NCI-H2227 (cell line): ENCODE measurements around the gene UCN2.
"Not testable (repeated sequence)": the region's sequence is repeated elsewhere in the genome, so short reads cannot be mapped to it uniquely, and the experiment has no call there.

Experiments
- DNase-seq: peaks from one replicate; lab custom pipeline; 2025; ENCODE audit not compliant: unreplicated experiment; lab: John Stamatoyannopoulos, UW

UCN2 gene

DNA sequence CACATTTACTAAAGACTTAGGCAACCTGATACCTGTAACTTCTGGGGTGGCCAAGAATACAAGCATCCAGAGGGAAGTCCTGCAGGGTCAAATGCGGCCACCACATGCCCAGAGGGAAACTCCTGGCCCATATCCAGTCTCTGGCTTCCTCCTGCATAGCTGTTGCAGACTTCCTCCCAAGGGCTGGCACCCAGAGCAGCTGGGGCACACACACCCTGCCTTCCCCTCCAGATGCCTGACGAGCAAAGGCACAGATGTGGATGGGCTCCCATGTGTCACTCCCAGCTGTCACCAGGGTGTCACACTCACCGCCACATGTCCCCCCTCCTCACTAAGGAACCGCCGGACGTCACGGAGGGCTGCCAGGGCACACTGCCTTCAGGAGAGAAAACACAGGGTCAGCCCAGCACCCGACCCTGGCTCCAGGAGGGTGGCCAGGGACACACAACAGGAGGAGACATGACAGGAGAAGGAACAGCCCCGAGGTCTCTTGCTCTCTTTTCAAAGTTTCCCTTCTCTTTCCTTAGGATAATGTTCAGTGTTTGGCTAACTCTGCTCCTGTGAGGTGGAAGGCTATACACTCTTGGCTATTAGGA lies 20.2 kb downstream of the UCN2 start:
- DNase-seq = no peak

DNA sequence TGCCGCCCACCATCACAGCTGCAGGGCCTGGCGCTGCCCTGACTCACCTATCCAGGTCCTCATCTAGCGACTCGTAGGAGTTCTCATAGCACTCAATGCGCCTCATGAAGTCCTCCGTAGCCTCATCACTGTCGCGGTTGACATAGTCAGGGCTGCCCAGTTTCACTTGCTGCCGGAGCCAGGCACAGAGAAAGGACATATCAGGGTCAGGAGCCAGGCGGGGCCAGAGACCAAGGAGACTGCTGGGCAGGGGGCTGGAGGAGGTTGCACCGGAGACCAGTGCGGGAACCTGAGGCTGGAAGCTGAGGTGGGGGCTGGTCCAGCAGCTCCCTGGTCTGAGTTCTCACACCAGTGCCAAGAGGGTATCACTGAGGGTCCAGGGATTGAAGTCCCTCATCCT lies 25.1 kb downstream of the UCN2 start:
- DNase-seq = no peak

DNA sequence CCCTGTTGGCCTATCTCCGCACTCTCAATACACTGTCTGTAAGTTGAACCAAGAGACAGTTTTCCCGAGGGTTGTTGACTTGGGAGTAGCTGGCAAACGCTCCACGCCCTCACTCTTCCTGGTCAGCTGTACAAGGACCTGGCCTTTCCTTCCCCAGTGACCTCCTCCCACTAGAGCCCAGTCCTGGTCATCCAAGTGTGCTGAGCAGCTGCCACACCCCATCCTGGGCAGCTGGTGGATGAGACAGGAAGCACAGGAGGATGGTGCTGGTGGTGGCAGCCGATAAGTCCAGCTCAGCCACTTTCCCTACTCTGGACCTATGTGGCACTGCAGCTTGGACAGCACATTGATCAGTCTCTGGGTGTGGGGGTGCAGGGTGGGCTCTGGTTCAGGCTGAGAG lies 26.8 kb downstream of the UCN2 start:
- DNase-seq = no peak

DNA sequence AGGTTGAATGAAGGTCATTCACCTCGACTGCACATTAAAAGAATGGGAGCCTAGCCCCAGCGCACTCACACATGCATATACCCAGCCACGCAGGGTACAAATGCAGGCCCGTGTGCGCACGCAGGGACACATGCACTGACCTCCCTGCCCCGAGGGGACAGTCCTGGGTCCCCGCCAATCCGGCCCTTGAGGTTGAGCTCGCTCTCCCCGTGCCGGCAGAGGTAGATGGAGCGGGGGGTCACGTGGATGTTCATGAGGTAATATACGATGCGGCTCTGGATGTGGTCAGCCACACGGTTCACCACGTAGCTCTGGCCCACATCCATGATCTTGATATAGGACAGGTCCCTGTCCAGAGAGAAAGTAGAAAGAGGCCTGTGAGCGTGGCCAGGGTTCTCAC lies 27.5 kb downstream of the UCN2 start:
- DNase-seq = no peak

DNA sequence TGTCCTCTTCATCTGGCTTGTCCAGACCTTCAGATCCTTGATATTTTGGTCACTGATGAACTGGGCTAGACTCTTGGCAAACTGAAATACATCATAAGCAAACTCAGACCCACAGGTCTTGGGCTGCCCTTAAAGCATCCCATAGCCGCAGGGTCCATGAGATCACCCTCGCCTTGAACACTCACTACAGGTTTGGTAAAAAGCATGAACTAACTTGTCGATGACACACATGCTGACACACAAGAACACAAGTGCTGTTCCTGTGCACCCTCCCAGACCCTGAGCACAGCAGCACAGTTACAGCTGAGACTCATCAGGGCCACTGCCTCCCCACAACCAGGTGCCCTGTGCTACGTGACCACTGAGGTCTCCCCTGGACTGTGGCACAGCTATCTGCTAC lies 28.0 kb downstream of the UCN2 start:
- no peak for DNase-seq

DNA sequence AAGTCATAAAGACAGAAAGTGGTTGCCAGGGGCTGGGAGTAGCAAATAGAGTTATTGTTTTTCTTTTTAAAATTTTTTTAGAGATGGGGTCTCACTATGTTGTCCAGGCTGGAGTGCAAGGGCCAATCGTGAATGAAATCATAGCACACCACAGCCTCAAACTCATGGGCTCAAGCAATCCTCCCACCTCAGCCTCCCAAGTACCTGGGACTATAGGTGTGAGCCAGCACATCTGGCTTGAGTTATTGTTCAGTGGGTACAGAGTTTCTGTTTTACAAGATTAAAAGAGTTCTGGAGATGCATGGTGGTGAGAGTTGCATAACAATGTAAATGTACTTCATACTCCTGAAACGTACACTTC lies 30.6 kb downstream of the UCN2 start:
- DNase-seq = no peak

DNA sequence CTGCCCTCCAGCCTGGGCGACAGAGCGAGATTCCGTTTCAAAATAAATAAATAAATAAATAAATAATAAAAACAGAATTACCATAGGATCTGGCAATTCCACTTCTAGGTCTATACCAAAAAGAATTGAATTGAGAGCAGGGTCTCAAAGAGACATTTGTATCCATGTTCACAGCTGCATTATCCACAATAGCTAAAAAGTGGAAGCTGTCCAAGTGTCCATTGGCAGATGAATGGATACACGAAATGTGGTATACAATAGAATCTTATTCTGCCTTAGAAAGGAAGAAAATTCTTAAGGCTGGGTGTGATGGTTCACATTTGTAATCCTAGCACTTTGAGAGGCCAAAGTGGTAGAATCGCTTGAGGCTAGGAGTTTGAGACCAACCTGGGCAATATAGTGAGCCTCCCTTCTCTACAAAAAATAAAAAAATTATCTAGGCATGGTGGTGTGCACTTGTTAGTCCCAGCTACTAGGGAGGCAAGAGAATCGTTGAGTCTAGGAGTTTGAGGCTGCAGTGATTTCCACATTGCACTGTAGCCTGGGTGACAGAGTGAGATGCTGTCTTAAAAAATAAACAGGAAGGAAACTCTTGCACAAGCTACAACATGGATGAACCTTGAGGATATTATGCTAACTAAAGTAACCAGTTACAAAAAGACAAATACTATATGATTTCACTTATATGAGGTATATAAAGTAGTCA lies 31.2 kb downstream of the UCN2 start:
- no peak for DNase-seq

DNA sequence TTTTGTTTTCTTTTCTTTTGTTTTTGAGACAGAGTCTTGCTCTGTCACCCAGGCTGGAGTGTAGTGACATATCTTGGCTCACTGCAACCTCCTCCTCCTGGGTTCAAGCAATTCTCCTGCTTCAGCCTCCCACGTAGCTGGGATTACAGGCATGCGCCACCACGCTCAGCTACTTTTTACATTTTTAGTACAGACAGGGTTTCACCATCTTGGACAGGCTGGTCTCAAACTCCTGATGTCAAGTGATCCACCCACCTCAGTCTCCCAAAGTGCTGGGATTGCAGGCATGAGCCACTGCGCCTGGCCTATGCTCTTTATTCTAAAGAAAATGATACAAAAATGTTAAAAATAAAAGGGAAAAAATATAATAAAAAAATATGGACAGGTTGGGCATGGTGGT lies 32.9 kb downstream of the UCN2 start:
- not testable (repeated sequence) for DNase-seq

DNA sequence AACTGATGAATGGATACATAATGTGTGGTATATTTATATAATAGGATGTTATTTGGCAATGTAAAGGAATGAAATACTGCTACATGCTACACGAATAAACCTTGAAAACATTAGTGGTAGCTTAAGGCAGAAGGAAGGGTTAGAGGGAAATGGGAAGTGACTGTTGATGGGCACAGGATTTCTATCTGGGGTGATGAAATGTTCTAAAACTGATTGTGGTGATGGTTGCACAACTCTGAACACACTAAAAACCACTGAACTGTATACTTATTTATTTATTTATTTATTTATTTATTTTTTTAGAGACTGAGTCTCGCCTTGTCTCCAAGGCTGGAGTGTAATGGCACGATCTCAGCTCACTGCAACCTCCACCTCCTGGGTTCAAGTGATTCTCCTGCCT lies 34.8 kb downstream of the UCN2 start:
- DNase-seq = no peak

DNA sequence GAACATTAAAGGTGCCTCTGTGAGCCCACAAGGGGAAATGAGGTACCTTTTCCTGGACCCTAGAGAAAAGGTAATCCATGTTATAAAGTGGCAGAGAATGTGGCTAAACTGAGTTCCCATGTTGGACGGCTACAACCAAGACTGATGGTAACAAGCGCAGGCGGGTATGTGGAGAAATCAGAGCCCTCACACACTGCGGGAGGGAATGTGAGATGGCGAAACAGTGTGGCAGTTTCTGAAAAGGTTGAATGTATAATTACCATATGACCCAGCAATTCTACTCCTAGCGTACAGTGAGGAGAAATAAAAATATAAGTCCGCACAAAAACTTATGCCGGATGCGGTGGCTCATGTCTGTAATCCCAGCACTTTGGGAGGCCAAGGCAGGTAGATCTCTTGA lies 35.5 kb downstream of the UCN2 start:
- no peak for DNase-seq

DNA sequence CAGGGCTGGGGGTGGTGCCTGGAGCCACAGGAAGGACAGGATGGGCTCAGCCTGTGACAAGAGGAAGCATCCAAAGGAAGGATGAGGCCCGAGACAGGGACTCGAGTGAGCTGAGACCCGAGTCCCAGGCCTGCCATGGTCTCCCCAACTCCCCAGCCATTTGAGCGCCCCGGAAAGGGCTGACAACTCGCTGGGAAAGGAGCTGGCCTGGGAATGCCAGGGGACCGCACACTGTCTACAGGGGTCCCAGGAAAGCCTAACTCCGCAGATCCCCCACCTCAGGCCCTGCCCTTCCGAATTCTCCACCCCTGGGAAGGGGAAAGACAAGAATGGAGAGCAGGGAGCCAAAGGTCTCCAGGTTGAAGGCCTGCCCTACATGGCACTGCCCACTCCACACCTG lies 38.6 kb downstream of the UCN2 start:
- DNase-seq = no peak

DNA sequence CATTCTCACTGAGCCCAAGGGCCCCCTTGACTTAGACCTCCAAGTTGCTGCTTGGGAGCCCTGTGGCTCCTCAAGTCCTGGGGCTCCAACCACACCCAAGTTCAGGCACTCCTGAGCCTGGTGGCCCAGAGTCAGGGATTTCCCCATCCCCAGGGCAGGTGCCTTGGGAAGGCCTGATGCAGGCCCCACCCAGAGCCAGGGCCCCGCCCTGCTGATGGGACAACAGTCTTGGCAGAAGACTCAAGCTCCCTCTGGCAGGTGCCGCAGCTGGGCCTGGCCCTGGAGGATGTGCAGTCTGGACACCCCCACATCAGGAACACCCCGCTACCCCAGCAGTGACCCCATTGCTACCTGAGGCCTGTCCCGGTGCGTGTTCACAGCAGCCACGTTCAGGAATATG lies 41.9 kb downstream of the UCN2 start:
- DNase-seq = no peak

DNA sequence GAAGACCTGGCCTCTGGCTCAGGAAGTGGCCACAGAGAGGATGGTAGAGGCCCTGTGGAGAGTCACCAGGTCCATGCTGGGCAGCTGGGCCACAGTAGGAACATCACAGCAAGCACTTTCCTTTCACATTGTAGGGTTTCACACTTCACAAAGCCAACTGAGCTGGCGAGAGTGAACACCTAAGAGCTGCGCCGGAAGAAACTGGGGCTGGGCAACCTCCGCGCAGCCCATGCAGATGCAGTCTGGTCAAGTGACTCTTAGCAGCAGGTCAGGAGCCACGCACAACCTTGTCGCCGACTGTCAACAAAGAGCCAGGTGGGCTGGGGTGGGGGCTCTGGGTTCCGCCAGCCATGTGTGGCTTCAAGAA lies 44.3 kb downstream of the UCN2 start:
- DNase-seq = no peak

DNA sequence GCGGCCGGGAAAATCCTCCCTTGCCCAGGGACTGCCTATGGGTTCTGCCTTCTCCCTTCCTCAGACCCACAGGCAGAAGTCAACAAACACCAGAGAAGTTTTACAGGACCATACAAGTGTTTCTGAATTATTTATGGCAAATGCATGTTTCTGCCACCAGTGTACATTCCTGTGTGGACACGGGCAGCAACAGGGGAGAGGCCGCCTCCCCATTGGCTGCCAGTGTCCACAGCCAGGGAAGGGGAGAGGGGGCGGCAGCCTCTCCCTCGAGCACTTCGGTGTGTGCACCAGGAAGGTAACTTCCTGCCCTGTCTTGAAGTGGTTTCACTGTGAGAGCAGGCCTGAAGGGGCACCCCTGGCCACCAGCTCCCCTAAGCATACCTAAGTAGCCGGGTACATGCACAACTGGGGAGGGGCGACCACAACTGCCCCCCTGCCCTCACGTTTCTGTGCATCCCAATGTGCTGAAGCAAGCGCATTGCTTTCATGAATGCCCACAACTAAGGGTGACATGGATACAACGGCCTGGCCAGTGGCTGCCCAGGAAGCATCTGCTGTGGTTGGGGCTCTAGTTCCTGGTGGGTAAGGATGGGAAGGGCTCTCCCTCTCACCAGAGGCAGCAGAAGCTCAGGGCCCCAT lies 44.8 kb downstream of the UCN2 start:
- no peak for DNase-seq

DNA sequence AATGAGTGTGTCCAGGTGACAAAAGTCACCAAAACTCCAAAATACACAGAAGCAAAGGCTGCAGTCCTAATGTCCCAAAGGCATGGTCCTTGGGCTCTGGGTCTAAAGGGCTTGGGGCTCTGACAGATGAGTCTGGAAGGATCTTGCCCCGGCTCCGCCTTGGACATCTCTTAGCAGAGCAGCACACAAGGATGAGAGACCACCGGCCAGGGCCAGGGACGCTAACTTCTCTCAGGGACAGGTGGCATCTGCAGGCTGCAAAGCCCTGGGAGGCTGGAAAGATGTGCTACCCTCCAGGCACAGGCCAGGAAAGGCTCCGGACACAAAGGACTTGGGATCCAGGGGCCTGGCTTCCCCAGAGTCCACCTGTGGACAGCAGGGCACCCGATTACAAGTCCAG lies 45.5 kb downstream of the UCN2 start:
- no peak for DNase-seq

DNA sequence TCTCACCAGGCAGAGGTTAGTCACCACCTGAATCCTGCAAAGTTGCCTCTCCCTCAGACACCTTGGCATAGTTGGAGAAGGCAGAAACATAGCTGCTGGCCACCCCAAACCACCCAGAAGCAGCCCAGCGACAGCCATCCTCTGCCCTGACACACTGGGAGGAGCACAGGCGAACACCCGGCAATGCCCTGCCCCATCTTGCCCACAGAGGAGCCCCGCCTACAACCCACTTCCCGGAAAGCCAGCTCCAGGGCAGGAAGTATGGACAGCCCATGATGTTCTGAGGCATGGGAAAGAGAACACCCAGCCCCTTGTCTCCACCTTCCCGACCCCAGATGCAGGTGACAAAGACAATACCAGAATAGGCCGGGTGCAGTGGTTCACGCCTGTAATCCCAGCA lies 47.0 kb downstream of the UCN2 start:
- DNase-seq = no peak

DNA sequence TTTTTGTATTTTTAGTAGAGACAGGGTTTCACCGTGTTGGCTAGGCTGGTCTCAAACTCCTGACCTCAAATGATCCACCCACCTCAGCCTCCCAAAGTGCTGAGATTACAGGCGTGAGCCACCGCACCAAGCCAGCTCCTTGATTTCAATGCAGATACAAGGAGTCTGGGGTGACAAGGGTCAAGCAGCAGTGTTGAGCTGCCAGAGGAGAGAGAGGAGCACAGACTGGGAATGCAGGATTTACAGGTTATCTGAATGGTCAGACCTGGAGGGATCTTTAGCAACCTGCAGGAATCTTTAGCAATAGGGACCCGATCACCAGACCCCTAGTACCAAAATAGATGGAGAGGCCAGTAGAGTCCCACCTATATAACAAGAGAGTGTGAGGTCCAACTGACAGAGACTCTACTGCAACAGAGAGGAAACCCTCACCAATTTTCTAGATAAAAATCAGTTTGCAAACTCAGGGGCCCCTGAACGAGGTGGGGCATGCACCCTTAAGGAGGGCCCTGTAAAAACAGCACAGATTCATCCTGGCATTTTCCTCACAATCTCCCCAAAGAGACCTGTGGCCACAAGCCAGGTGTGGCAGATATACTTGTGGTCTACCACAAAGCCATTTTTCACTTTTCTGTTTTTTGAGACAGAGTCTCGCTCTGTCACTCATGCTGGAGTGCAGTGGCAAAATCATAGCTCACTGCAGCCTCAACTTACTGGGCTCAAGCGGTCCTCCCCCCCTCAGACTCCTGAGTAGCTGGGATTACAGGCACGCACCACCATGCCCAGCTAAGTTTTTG lies 49.0 kb downstream of the UCN2 start:
- no peak for DNase-seq
